HG03039 (cell line): Measurements from ENCODE around the gene ZNF575.
"Not testable (repeated sequence)": the region's sequence is repeated elsewhere in the genome, so short reads cannot be mapped to it uniquely, and the experiment has no call there.

Experiments
- ATAC-seq: cut with Tn5 transposase; IDR thresholded peaks from one replicate; pipeline ENCODE4 v1.9.1; 2021; ENCODE audit warnings: mild to moderate bottlenecking, moderate library complexity; ENCODE audit not compliant: unreplicated experiment

Gene ZNF575

GRCh38 chr19:43510713-43511112 lies 22.3 kb upstream of the ZNF575 start:
- no peak for ATAC-seq

- ATAC-seq = no peak
Observed at GRCh38 chr19:43511324-43511723, 21.7 kb upstream of the ZNF575 start.

- ATAC-seq = not testable (repeated sequence)
Observed at GRCh38 chr19:43512399-43512798, 20.6 kb upstream of the ZNF575 start.

GRCh38 chr19:43518051-43518450 lies 14.9 kb upstream of the ZNF575 start:
- ATAC-seq = no peak

GRCh38 chr19:43519436-43520088 lies 13.4 kb upstream of the ZNF575 start:
- no peak for ATAC-seq

- no peak for ATAC-seq
Observed at GRCh38 chr19:43522929-43523328, 10.1 kb upstream of the ZNF575 start.

- ATAC-seq = not testable (repeated sequence)
Observed at GRCh38 chr19:43523696-43524095, 9.3 kb upstream of the ZNF575 start.

GRCh38 chr19:43524922-43525835 lies 7.8 kb upstream of the ZNF575 start:
- ATAC-seq = no peak

GRCh38 chr19:43525836-43526771 lies 6.9 kb upstream of the ZNF575 start:
- ATAC-seq = no peak

GRCh38 chr19:43526884-43527859 lies 5.8 kb upstream of the ZNF575 start, which contains the start of gene ETHE1:
Gene ETHE1, minus strand, starts transcription at chr19:43527201. Its CDS starts 24 bp downstream, at chr19:43527177.
- ATAC-seq = no peak

- no peak for ATAC-seq
Observed at GRCh38 chr19:43527860-43528622, 4.9 kb upstream of the ZNF575 start.

- no peak for ATAC-seq
Observed at GRCh38 chr19:43532571-43532961, 422 bp upstream of the ZNF575 start.

- ATAC-seq = peak; percentile 56
Observed at GRCh38 chr19:43533546-43534304, 737 bp downstream of the ZNF575 start.

- no peak for ATAC-seq
Observed at GRCh38 chr19:43534305-43534815, 1.4 kb downstream of the ZNF575 start.

GRCh38 chr19:43534816-43535761 lies 2.1 kb downstream of the ZNF575 start:
- no peak for ATAC-seq

GRCh38 chr19:43538922-43539321 lies 5.9 kb downstream of the ZNF575 start:
- ATAC-seq = no peak

- ATAC-seq = no peak
Observed at GRCh38 chr19:43540381-43540780, 7.4 kb downstream of the ZNF575 start.
